ENCODE results near the gene NTN3.
A peak's percentile ranks its signal among the peaks of the same experiment; 100 is the strongest.
"Not testable (repeated sequence)": the region's sequence is repeated elsewhere in the genome, so short reads cannot be mapped to it uniquely, and the experiment has no call there.

Gene NTN3

GRCh38 chr16:2471016-2471652, at the start of gene NTN3:
Gene NTN3 (plus strand): TSS chr16:2471297. CDS start chr16:2471702, 405 bp downstream.
- no peak for DNase-seq

- no peak for DNase-seq
These were observed 48.8 kb upstream of the NTN3 start for GRCh38 chr16:2422123-2422867.

- DNase-seq, result no peak
These were observed 46.8 kb upstream of the NTN3 start for GRCh38 chr16:2424061-2425007.

GRCh38 chr16:2425008-2425518, 46.0 kb upstream of the NTN3 start:
- DNase-seq, result no peak

- DNase-seq, result no peak
These were observed 45.2 kb upstream of the NTN3 start for GRCh38 chr16:2425825-2426430.

- DNase-seq, result no peak
These were observed 44.1 kb upstream of the NTN3 start for GRCh38 chr16:2426941-2427361.

- DNase-seq, result no peak
These were observed 43.6 kb upstream of the NTN3 start for GRCh38 chr16:2427526-2427925.

GRCh38 chr16:2428051-2428783, 42.9 kb upstream of the NTN3 start:
- no peak for DNase-seq

- DNase-seq, result no peak
These were observed 42.4 kb upstream of the NTN3 start for GRCh38 chr16:2428784-2429033.

GRCh38 chr16:2429034-2429770, 41.9 kb upstream of the NTN3 start, which contains the start of gene CCNF:
Gene CCNF (plus strand): TSS chr16:2429447. CDS start chr16:2429482, 35 bp downstream.
- peak; percentile 78 for DNase-seq

GRCh38 chr16:2429771-2430663, 41.1 kb upstream of the NTN3 start:
- DNase-seq, result no peak

- DNase-seq, result no peak
These were observed 38.8 kb upstream of the NTN3 start for GRCh38 chr16:2432286-2432685.

GRCh38 chr16:2432801-2433505, 38.1 kb upstream of the NTN3 start:
- no peak for DNase-seq

GRCh38 chr16:2435236-2435635, 35.9 kb upstream of the NTN3 start:
- DNase-seq, result not testable (repeated sequence)

GRCh38 chr16:2436110-2436509, 35.0 kb upstream of the NTN3 start:
- no peak for DNase-seq

- no peak for DNase-seq
These were observed 33.9 kb upstream of the NTN3 start for GRCh38 chr16:2437032-2437790.

- no peak for DNase-seq
These were observed 33.0 kb upstream of the NTN3 start for GRCh38 chr16:2438121-2438520.

- DNase-seq, result no peak
These were observed 31.5 kb upstream of the NTN3 start for GRCh38 chr16:2439598-2439997.

Data from NCI-H2029 treated with DMSO at 0.1 percent for 48 hours (cell line).